Liver (tissue), 9 donors: ENCODE results near the gene CDH20. TPM values are rescaled to one million over a fixed set of nuclear protein-coding genes. Genes with fewer than 3 reads are reported as not detected.

Experiments used
- DNase-seq: peaks from one replicate; pipeline ENCODE4 v3.0.0-alpha.2; 2017; ENCODE audit warnings: low spot score
- H3K27ac ChIP-seq, 2 donors: one replicate each; pipeline ENCODE4 v1.7.0; 2013; ENCODE audit warnings: inconsistent platforms in 2 of 2, low read length in 2 of 2, control low read depth in 1 of 2, low read depth in 1 of 2, mild to moderate bottlenecking in 1 of 2
- H3K27me3 ChIP-seq, 4 donors: one replicate each; pipeline versions ENCODE4 v1.6.1 to v1.7.0; 2013; ENCODE audit warnings: low read length in 3 of 4, inconsistent platforms in 1 of 4, mild to moderate bottlenecking in 1 of 4, moderate library complexity in 1 of 4; ENCODE audit not compliant: control insufficient read depth in 4 of 4, insufficient read depth in 4 of 4
- H3K36me3 ChIP-seq, 4 donors: one replicate each; pipeline versions ENCODE4 v1.6.1 to v1.7.0; 2013; ENCODE audit warnings: low read length in 3 of 4, mild to moderate bottlenecking in 3 of 4, low read depth in 1 of 4, moderate library complexity in 1 of 4; ENCODE audit not compliant: control insufficient read depth in 4 of 4, insufficient read depth in 3 of 4
- H3K4me1 ChIP-seq, 4 donors: one replicate each; pipeline versions ENCODE4 v1.6.1 to v1.7.0; 2013; ENCODE audit warnings: low read length in 3 of 4, mild to moderate bottlenecking in 3 of 4, moderate library complexity in 1 of 4; ENCODE audit not compliant: control insufficient read depth in 4 of 4, insufficient read depth in 4 of 4
- H3K4me3 ChIP-seq, 3 donors: one replicate each; pipeline versions ENCODE4 v1.6.1 to v1.7.0; 2013; ENCODE audit warnings: low read length in 3 of 3, control low read depth in 1 of 3, low read depth in 1 of 3, mild to moderate bottlenecking in 1 of 3
- H3K9ac ChIP-seq, 2 donors: one replicate each; pipeline ENCODE4 v1.7.0; 2013; ENCODE audit warnings: low read length in 2 of 2, mild to moderate bottlenecking in 2 of 2, moderate library complexity in 2 of 2, control low read depth in 1 of 2, low read depth in 1 of 2
- H3K9me3 ChIP-seq, 4 donors: one replicate each; pipeline versions ENCODE4 v1.6.1 to v1.7.0; 2013; ENCODE audit warnings: low read length in 3 of 4; ENCODE audit not compliant: control insufficient read depth in 4 of 4
- CTCF ChIP-seq: fragments of 150-350 bp; IDR thresholded peaks from 2 replicates; pipeline ENCODE4 v1.5.1; 2017; ENCODE audit warnings: improper control_type of control experiment, low read depth, low read length; ENCODE audit not compliant: missing input control
- EGR1 ChIP-seq, 2 donors: IDR thresholded peaks; 2 replicates each; pipeline ENCODE4 v1.6.1; 2016 to 2018; ENCODE audit warnings: antibody characterized with exemption in 2 of 2, low read depth in 2 of 2
- FOXA1 ChIP-seq: IDR thresholded peaks from 2 replicates; pipeline ENCODE4 v1.6.1; 2016; ENCODE audit warnings: antibody characterized with exemption
- FOXA2 ChIP-seq: IDR thresholded peaks from 2 replicates; pipeline ENCODE4 v1.6.1; 2016; ENCODE audit warnings: antibody characterized with exemption
- GABPA ChIP-seq, 2 donors: IDR thresholded peaks in 1 of 2; conservative IDR thresholded peaks in 1 of 2; 2 replicates each; pipeline ENCODE4 v1.6.1; 2016; ENCODE audit warnings: antibody characterized with exemption in 2 of 2, mild to moderate bottlenecking in 1 of 2, moderate library complexity in 1 of 2
- HNF4A ChIP-seq, 2 donors: conservative IDR thresholded peaks; 2 replicates each; pipeline ENCODE4 v1.6.1; 2016; ENCODE audit warnings: antibody characterized with exemption in 2 of 2, mild to moderate bottlenecking in 2 of 2
- HNF4G ChIP-seq: IDR thresholded peaks from 2 replicates; pipeline ENCODE4 v1.6.1; 2016; ENCODE audit warnings: antibody characterized with exemption
- JUND ChIP-seq, 2 donors: IDR thresholded peaks; 2 replicates each; pipeline ENCODE4 v1.6.1; 2016; ENCODE audit warnings: antibody characterized with exemption in 2 of 2
- MAX ChIP-seq: IDR thresholded peaks from 2 replicates; pipeline ENCODE4 v1.6.1; 2016; ENCODE audit warnings: antibody characterized with exemption
- RAD21 ChIP-seq, 2 donors: IDR thresholded peaks; 2 replicates each; pipeline ENCODE4 v1.6.1; 2016; ENCODE audit warnings: antibody characterized with exemption in 2 of 2, mild to moderate bottlenecking in 2 of 2
- RXRA ChIP-seq, 2 donors: IDR thresholded peaks; 2 replicates each; pipeline ENCODE4 v1.6.1; 2017 to 2018; ENCODE audit warnings: antibody characterized with exemption in 2 of 2, mild to moderate bottlenecking in 1 of 2
- TAF1 ChIP-seq: conservative IDR thresholded peaks from 2 replicates; pipeline ENCODE4 v1.6.1; 2016; ENCODE audit warnings: antibody characterized with exemption, mild to moderate bottlenecking
- ZBTB33 ChIP-seq: IDR thresholded peaks from 2 replicates; pipeline ENCODE4 v1.6.1; 2016; ENCODE audit warnings: antibody characterized with exemption
- WGBS: extraction: QIAGEN DNeasy Blood & Tissue Kit; methylation state at CpG from one replicate; pipeline ENCODE4 v1.1.7; 2013; 5-methylcytosine and 5-hydroxymethylcytosine counted together
- polyA plus RNA-seq, 2 donors: library from polyadenylated mRNA; stranded (reverse) in 1 of 2; unstranded in 1 of 2; fragments of 200-250 nt in 1 of 2; fragments of >200 nt in 1 of 2; fragmentation: Nextera tagmentation in 1 of 2; extraction: Ambion mirVana in 1 of 2; gene quantifications; one replicate each; pipeline versions ENCODE4 v1.2.1 to v1.2.3, GENCODE V29; 2013 to 2015
- total RNA-seq, 2 donors: library from RNA; depleted of rRNA; stranded (reverse); fragments of >200 nt; gene quantifications; one replicate each; pipeline ENCODE4 v1.2.3, GENCODE V29; 2014
- TF ChIP-seq, protein P1 (sequence below): IDR thresholded peaks from 2 replicates; pipeline ENCODE4 v1.6.1; 2016; ENCODE audit warnings: antibody characterized with exemption, mild to moderate bottlenecking
- donor health status: healthy.
- donor health status: healthy.
- donor health status: healthy.
- donor health status: healthy.
- donor health status: healthy.

The CDH20 gene
- total and polyA plus RNA-seq, 4 donors, result 0.08 to 0.11 (median 0.09) TPM; not detected in 1

- H3K4me1 ChIP-seq, result no peaks in the 10 kb centered on the region
- H3K4me3 ChIP-seq, result no peak overlapping the region
- H3K27ac ChIP-seq, result no peak overlapping the region
- H3K9ac ChIP-seq, result no peak overlapping the region
- H3K27me3 ChIP-seq, result no peaks in the 10 kb centered on the region
- no peaks in the 10 kb centered on the region for H3K9me3 ChIP-seq
- TF ChIP-seq GABPA (IDR thresholded peaks at IDR 0.05 in 1 of 2, conservative IDR thresholded peaks at IDR 0.05 in 1 of 2) (no peak), JUND (IDR thresholded peaks at IDR 0.05) (no peak), ZBTB33 (no peak)
- no peak for DNase-seq
- no peaks in the 10 kb centered on the region for H3K36me3 ChIP-seq
Observed at GRCh38 chr18:61326407-61326806, 6.8 kb upstream of the CDH20 start.

DNA sequence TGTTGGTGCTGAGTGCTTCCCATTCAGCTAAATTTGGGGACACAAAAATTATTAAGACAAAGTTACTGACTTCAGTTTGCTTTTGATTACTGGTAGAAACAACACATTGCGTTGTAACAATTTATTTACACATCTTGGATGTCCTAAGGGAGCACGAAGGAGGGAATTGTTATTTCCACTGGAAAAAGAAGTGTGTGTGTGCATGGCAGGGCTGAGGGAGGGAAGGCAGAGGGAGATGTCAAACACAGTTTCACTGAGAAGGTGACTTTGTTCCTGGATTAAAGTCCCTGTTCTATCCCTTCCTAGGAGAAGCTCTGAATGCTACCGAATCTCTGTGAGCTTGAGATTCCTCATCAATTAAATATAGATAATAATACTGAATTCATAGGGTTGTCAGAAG lies 3.8 kb upstream of the CDH20 start:
- no peak for TF ChIP-seq TAF1
- TF ChIP-seq HNF4A (conservative IDR thresholded peaks at IDR 0.05), result no peak
- TF ChIP-seq FOXA2, result no peak
- TF ChIP-seq CTCF, result no peak
- TF ChIP-seq RAD21 (IDR thresholded peaks at IDR 0.05), result no peak
- no peak for TF ChIP-seq JUND (IDR thresholded peaks at IDR 0.05)
- no peak for TF ChIP-seq MAX
- TF ChIP-seq GABPA (IDR thresholded peaks at IDR 0.05 in 1 of 2, conservative IDR thresholded peaks at IDR 0.05 in 1 of 2), result no peak
- TF ChIP-seq ZBTB33, result no peak
- no peak for TF ChIP-seq FOXA1
- TF ChIP-seq, protein P1, sequence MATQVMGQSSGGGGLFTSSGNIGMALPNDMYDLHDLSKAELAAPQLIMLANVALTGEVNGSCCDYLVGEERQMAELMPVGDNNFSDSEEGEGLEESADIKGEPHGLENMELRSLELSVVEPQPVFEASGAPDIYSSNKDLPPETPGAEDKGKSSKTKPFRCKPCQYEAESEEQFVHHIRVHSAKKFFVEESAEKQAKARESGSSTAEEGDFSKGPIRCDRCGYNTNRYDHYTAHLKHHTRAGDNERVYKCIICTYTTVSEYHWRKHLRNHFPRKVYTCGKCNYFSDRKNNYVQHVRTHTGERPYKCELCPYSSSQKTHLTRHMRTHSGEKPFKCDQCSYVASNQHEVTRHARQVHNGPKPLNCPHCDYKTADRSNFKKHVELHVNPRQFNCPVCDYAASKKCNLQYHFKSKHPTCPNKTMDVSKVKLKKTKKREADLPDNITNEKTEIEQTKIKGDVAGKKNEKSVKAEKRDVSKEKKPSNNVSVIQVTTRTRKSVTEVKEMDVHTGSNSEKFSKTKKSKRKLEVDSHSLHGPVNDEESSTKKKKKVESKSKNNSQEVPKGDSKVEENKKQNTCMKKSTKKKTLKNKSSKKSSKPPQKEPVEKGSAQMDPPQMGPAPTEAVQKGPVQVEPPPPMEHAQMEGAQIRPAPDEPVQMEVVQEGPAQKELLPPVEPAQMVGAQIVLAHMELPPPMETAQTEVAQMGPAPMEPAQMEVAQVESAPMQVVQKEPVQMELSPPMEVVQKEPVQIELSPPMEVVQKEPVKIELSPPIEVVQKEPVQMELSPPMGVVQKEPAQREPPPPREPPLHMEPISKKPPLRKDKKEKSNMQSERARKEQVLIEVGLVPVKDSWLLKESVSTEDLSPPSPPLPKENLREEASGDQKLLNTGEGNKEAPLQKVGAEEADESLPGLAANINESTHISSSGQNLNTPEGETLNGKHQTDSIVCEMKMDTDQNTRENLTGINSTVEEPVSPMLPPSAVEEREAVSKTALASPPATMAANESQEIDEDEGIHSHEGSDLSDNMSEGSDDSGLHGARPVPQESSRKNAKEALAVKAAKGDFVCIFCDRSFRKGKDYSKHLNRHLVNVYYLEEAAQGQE, result no peak
- no peak for TF ChIP-seq RXRA (IDR thresholded peaks at IDR 0.05)
- TF ChIP-seq EGR1 (IDR thresholded peaks at IDR 0.05; ENCODE audit: low read depth in 2 of 2), result no peak
- no peak for TF ChIP-seq HNF4G
- H3K4me3 ChIP-seq, result no peak overlapping the region
- 50% methylated on average over 3 of the region's 3 CpGs for WGBS
- H3K27me3 ChIP-seq, result peaks cover 0 to 7% (median 0%) of the 10 kb centered on the region in 4 donors
- no peak for DNase-seq
- no peaks in the 10 kb centered on the region for H3K9me3 ChIP-seq
- no peaks in the 10 kb centered on the region for H3K36me3 ChIP-seq
- no peak overlapping the region for H3K27ac ChIP-seq
- peaks cover 2 to 9% (median 6%) of the 10 kb centered on the region in 4 donors for H3K4me1 ChIP-seq
- H3K9ac ChIP-seq, result no peak overlapping the region
